Esophagus (tissue), 2 donors: ENCODE measurements around the gene SMIM20. TPM values are rescaled to one million over a fixed set of nuclear protein-coding genes. Genes with fewer than 3 reads are reported as not detected.

Source experiments
- H3K27ac ChIP-seq, 2 donors: one replicate each; pipeline ENCODE4 v1.5.1; 2013; ENCODE audit warnings: low read depth in 2 of 2, mild to moderate bottlenecking in 2 of 2, inconsistent platforms in 1 of 2, low read length in 1 of 2, moderate library complexity in 1 of 2
- H3K27me3 ChIP-seq, 2 donors: one replicate each; pipeline ENCODE4 v1.6.1; 2013; ENCODE audit warnings: low read length in 2 of 2, control low read depth in 1 of 2, mild to moderate bottlenecking in 1 of 2; ENCODE audit not compliant: insufficient read depth in 2 of 2, control insufficient read depth in 1 of 2
- H3K36me3 ChIP-seq, 2 donors: one replicate each; pipeline ENCODE4 v1.6.1; 2013; ENCODE audit warnings: low read length in 1 of 2; ENCODE audit not compliant: control insufficient read depth in 2 of 2, insufficient read depth in 2 of 2
- H3K4me1 ChIP-seq, 2 donors: one replicate each; pipeline ENCODE4 v1.6.1; 2013; ENCODE audit warnings: low read length in 1 of 2; ENCODE audit not compliant: control insufficient read depth in 2 of 2, insufficient read depth in 2 of 2
- H3K4me3 ChIP-seq, 2 donors: one replicate each; pipeline ENCODE4 v1.5.1; 2013; ENCODE audit warnings: low read length in 2 of 2, mild to moderate bottlenecking in 2 of 2, low read depth in 1 of 2, moderate library complexity in 1 of 2
- H3K9me3 ChIP-seq, 2 donors: one replicate each; pipeline ENCODE4 v1.6.1; 2013; ENCODE audit warnings: mild to moderate bottlenecking in 2 of 2, low read depth in 1 of 2, low read length in 1 of 2, moderate library complexity in 1 of 2; ENCODE audit not compliant: control insufficient read depth in 2 of 2, insufficient read depth in 1 of 2
- WGBS, 2 donors: extraction: QIAGEN DNeasy Blood & Tissue Kit; methylation state at CpG; one replicate each; pipeline ENCODE4 v1.1.7; 2013; 5-methylcytosine and 5-hydroxymethylcytosine counted together
- polyA plus RNA-seq, 2 donors: library from polyadenylated mRNA; stranded (reverse); fragments of 200-250 nt; gene quantifications; one replicate each; pipeline ENCODE4 v1.2.3, GENCODE V29; 2013
- donor health status: healthy with polysubstance abuse.
- donor health status: Bipolar disorder and iron deficiency.

The SMIM20 gene
- polyA plus RNA-seq, 2 donors: 8.7 to 15.9 TPM

DNA sequence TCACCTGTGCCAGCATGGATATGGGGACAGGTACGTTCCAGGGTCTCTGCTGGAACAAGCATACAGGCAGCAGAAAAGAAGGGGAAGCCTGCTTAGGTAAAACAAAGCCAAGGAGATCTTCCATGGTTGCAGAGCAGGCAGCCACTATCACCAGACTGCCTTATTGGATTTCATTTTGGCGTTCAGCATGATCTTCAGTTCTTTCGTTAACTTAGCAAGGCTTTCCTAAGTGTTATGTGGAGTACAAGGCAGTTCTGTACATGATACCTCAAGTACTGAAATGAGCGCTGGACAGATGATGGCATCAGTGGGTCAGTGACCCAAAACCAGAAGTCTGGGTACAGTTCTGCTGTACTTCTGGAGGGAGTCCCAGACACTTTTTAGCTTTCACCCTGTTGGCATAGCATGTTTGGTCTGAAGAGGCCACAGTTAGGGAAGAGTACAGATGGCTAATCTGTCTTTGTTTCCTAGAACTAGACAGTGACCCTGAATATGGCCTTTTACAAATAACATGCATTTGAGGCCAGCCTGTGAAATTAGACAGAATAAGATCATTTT lies 8.9 kb downstream of the SMIM20 start:
- no peak overlapping the region for H3K27ac ChIP-seq
- no peaks in the 10 kb centered on the region for H3K27me3 ChIP-seq
- H3K4me1 ChIP-seq: no peaks in the 10 kb centered on the region
- H3K9me3 ChIP-seq: no peaks in the 10 kb centered on the region
- 95 to 96% methylated on average over 4 of the region's 4 CpGs for WGBS, 2 donors
- H3K4me3 ChIP-seq: no peak overlapping the region
- no peaks in the 10 kb centered on the region for H3K36me3 ChIP-seq

DNA sequence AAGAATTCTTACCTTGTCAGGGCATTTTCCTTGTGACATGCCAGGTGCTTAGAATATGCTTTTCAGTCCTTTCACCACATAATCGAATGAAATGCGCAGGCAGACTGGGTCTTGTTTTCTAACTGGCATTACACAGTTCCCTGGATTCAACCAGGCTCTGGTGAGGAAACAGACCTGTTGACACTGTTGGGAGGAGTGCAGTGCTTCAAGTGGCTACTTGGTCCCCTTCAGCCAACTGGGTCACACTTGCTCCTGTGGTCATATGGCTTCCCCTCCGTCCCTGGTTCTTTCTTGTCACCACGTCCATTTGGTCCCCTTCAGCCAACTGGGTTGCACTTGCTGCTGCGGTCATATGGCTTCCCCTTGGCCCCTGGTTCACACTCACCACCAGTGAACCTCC lies 9.7 kb downstream of the SMIM20 start:
- Histone ChIP-seq H3K4me3 (no peak overlapping the region), H3K36me3 (no peaks in the 10 kb centered on the region), H3K9me3 (no peaks in the 10 kb centered on the region), H3K4me1 (no peaks in the 10 kb centered on the region), H3K27me3 (no peaks in the 10 kb centered on the region), H3K27ac (no peak overlapping the region)
- 93 to 98% methylated on average over 5 of the region's 5 CpGs for WGBS, 2 donors

DNA sequence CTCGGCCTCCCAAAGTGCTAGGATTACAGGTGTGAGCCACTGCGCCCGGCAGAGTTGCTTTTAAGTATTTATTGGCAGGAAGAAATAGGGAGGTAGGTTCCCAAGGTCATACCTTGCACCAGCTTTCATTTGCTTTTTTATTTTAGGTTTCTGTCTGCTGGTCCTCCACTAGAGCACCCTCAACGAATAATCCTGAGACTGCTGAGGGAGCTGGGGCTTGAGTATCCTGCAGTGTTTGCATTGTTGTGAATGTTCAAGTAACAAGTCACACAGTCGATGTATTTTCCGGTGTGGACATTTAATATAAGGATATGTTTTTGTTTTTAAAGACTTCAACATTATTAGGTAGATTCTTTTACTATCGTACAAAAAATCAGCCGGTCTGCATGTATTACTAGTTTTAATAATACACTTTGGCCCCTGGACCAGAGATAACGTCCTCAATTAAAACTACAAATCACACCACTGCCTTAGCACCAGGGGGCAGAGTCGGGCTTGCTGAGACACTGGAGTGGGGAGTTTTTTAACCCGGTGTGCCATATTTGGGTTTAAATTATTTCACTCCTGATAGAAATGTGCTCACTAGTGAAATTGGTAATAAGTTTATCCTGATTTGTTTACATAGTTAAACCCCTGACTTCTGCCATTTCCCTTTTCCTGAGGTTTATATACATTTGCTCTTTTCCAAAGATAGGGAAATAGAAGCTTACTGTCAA lies 11.6 kb downstream of the SMIM20 start:
- WGBS, 2 donors: 57 to 67% methylated on average over 11 of the region's 11 CpGs
- Histone ChIP-seq H3K27ac (no peak overlapping the region), H3K27me3 (no peaks in the 10 kb centered on the region), H3K4me3 (no peak overlapping the region), H3K36me3 (no peaks in the 10 kb centered on the region), H3K4me1 (no peaks in the 10 kb centered on the region), H3K9me3 (no peaks in the 10 kb centered on the region)

DNA sequence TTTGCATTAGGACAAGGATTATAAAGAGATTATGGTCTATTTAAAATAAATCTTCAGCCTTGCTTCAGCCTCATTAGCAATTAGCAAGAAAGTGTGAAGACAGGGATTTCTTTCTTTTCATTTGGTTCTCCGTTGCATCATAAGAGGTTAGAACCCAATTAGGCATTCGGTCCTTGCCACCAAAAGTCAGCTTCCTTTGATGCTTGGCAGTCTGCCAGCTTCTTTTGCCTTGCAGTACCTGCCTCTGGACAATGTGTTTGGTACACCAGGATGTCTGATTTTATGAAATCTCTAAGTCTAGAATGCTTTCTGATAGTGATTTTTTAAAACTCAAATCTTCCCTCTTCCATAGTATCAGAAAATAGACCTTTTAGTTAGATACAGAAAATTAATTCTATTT lies 12.4 kb downstream of the SMIM20 start:
- Histone ChIP-seq H3K9me3 (no peaks in the 10 kb centered on the region), H3K27me3 (no peaks in the 10 kb centered on the region), H3K4me3 (no peak overlapping the region), H3K27ac (no peak overlapping the region), H3K36me3 (no peaks in the 10 kb centered on the region), H3K4me1 (no peaks in the 10 kb centered on the region)
- 72 to 78% methylated on average over 2 of the region's 2 CpGs for WGBS, 2 donors

DNA sequence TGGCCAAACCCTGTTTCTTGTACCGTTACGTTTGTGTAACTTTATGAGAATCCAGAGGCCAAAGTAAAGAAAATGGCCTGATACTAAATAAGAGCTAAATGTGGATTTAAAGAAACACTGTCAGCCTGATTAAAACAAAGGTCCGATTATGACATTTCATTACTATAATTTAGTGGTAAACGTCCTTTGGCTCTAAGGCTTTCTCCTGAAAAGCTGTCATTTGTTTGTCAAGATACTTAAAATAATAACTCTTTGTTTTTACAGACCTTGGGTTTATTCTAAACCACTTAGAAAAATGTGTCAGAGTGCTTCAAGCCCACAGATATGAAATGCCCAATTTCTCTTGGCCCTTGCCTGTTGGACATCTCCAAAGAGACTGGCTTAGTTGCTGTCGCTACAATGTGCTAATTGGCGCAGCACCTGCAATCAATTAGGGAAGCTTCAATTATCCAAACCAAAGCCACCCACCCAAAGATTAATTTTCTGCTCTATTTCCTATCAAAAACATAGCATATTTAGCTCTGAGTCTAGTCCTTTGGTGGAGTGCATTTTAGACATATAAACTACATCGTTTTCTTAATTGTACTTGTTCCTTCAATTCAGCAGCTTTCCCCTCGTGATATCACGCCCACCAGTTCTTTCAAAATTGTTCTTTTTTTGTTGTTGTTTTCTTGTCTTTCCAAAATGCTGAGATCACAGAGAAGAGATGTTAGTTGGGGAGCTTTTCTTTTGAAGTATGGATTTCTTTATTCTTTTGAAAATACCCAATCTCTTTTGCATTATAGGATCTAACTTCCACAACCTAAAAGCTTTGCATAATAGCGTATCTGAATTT lies 13.6 kb downstream of the SMIM20 start:
- Histone ChIP-seq H3K4me1 (no peaks in the 10 kb centered on the region), H3K9me3 (no peaks in the 10 kb centered on the region), H3K4me3 (no peak overlapping the region), H3K36me3 (no peaks in the 10 kb centered on the region), H3K27me3 (no peaks in the 10 kb centered on the region), H3K27ac (no peak overlapping the region)
- 85 to 86% methylated on average over 10 of the region's 10 CpGs for WGBS, 2 donors

DNA sequence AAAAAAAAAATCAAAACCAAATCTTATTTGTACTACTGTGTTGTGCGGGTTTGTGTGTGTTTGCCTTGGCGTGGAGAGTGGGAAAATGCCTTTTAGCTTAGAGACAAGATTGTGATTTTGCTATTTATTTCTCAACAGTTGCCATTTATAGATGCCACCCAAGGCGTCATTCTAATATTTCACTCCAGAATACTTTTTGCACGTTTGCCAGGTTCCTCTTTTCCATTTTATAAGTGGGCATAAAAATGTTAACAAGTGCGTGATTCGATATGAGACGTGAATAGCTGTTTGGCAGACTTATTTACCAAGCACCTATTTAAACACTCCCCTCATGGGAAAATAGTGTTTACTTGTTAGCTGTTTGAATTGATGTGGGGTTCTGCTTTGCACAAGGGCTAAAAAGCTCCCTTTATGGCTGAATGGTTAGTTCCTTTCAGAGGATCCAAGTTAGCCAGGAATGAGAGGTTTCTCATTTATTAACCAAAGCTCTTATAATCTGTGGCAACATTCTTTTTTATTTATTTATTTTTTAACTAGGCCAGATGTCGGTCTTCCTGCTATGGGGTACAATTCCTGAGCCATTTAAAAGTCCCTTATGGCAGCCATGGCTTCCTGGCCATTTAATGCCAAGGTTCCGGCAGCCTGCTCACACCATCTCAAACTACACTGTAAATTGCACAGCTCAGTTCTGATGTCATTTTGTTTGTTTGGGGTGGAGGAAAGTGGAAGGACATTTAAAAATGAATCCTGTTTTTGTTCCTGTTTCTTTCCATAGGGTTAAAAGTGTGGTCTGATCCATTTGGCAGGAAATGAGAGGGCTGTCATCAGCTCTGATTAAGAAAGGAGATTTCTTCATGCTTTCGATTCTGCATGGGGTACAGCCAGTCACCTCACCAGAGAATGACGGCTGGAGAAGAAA lies 14.6 kb downstream of the SMIM20 start:
- Histone ChIP-seq H3K4me1 (no peaks in the 10 kb centered on the region), H3K4me3 (no peak overlapping the region), H3K36me3 (no peaks in the 10 kb centered on the region), H3K27me3 (no peaks in the 10 kb centered on the region), H3K27ac (no peak overlapping the region), H3K9me3 (no peaks in the 10 kb centered on the region)
- 63 to 67% methylated on average over 11 of the region's 11 CpGs for WGBS, 2 donors

DNA sequence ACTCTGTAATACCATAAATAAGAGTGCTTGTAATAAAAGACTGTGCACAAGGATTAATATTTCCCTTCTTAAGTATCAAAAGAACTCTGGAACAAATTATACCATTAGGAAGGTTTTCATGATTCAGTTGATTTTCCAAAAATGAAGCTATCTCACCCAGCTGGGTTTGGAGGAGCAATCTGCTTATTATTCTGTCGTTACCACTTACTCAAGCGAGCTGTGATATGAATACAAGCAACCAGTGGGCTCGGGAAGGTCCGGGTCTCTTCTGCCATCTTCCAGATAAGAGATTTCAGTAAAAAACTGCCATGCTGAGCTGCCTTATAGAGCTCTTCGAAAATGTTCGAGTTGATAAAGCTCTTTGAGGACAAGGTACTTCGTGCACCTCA lies 15.3 kb downstream of the SMIM20 start:
- Histone ChIP-seq H3K4me3 (no peak overlapping the region), H3K9me3 (no peaks in the 10 kb centered on the region), H3K36me3 (no peaks in the 10 kb centered on the region), H3K27me3 (no peaks in the 10 kb centered on the region), H3K4me1 (no peaks in the 10 kb centered on the region), H3K27ac (no peak overlapping the region)
- 86 to 89% methylated on average over 7 of the region's 7 CpGs for whole genome bisulfite sequencing, 2 donors

DNA sequence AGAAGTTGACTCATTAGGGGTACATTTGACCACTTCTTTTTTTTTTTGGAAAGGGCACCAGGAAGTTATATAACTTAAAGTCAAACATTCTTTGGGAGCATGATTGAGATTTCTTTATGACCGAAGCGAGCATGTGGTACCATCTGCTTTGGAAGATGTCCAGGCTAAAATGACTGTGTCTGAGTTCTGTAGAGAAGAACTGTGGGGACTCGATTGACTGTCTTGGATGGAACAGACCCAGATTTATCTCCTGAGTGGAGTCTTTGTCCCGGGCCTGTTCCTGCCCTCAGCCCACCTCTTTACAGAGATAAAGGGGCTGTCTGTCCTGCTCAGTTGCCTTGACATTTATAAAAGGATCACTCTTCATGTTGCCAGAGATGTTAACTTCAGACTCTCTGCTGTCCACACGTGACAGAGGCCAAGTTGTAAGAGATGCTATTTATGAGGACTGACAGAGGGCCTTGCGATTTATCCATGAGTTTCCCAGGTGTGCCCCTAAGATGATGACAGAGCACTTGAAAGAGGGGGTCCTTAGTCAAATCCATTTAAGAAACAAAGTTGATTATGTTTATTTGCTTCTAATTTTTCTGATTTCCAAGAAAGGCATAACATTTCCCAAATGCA lies 16.8 kb downstream of the SMIM20 start:
- no peaks in the 10 kb centered on the region for H3K36me3 ChIP-seq
- H3K4me3 ChIP-seq: no peak overlapping the region
- WGBS, 2 donors: 84 to 86% methylated on average over 6 of the region's 6 CpGs
- no peaks in the 10 kb centered on the region for H3K9me3 ChIP-seq
- H3K4me1 ChIP-seq: no peaks in the 10 kb centered on the region
- no peaks in the 10 kb centered on the region for H3K27me3 ChIP-seq
- H3K27ac ChIP-seq: no peak overlapping the region

DNA sequence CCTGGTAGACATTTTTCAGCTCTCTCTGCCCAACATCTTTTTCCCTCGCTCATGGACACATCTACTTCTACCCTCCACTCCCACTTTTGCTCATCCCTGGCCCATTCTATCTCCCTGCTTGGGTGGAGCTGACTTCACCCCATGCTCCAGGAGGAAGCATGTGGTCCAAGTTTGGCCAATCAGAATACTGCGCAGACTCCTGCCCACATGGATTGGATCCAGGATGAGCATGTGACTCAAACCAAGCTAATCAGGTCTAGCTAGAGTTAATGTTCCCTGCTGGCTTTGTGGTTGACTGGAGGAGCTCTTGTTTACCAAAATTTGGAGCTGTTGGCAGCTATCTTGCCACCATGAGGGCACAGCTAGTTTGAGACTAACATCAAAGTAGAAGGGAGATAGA lies 22.7 kb downstream of the SMIM20 start:
- WGBS, 2 donors: 96 to 98% methylated on average over 2 of the region's 2 CpGs
- no peaks in the 10 kb centered on the region for H3K9me3 ChIP-seq

More for the DNA sequence above, 22.7 kb downstream of the SMIM20 start:
- no peak overlapping the region for H3K27ac ChIP-seq
- no peaks in the 10 kb centered on the region for H3K4me1 ChIP-seq
- no peaks in the 10 kb centered on the region for H3K27me3 ChIP-seq
- no peaks in the 10 kb centered on the region for H3K36me3 ChIP-seq
- no peak overlapping the region for H3K4me3 ChIP-seq
